Lower lobe of right lung (tissue), 2 donors: ENCODE measurements around the gene CUEDC1. TPM values are rescaled to one million over a fixed set of nuclear protein-coding genes. Genes with fewer than 3 reads are reported as not detected.
"Not testable (repeated sequence)": the region's sequence is repeated elsewhere in the genome, so short reads cannot be mapped to it uniquely, and the experiment has no call there.

Experiments used
- ATAC-seq, 2 donors: fragments of 200-7000 bp; cut with Tn5 transposase; one replicate each; pipeline ENCODE4 v1.9.1; 2020 to 2022; ENCODE audit warnings: mild to moderate bottlenecking in 2 of 2, moderate library complexity in 2 of 2
- DNase-seq: peaks from one replicate; pipeline ENCODE4 v3.0.0-alpha.2; 2020
- H3K27ac ChIP-seq: fragments of 200-600 bp; one replicate; pipeline ENCODE4 v1.8.0; 2022
- H3K27me3 ChIP-seq: fragments of 200-600 bp; one replicate; pipeline ENCODE4 v1.8.0; 2022; ENCODE audit warnings: low read depth
- H3K36me3 ChIP-seq: fragments of 200-600 bp; one replicate; pipeline ENCODE4 v1.8.0; 2022; ENCODE audit warnings: mild to moderate bottlenecking
- H3K4me1 ChIP-seq: fragments of 200-600 bp; one replicate; pipeline ENCODE4 v1.8.0; 2022
- H3K4me3 ChIP-seq: fragments of 200-600 bp; one replicate; pipeline ENCODE4 v1.8.0; 2022; ENCODE audit warnings: mild to moderate bottlenecking
- H3K9me3 ChIP-seq: fragments of 200-600 bp; one replicate; pipeline ENCODE4 v1.8.0; 2022
- intact Hi-C: fragments of 100-400 bp; cut with DNase I; formaldehyde crosslinking; loops from one replicate; pipeline ENCODE4 v1.11.0; 2022
- total RNA-seq: library from RNA; stranded (reverse); fragmentation: NEBNext Ultra II Directional; extraction: Animal tissue kit (Norgen Biotek cat#: 25700); gene quantifications from one replicate; pipeline ENCODE4 v1.2.1, GENCODE V29; 2021
- TF ChIP-seq, protein P1 (sequence below): fragments of 200-600 bp; IDR thresholded peaks from one replicate; pipeline ENCODE4 v1.8.0; 2022; ENCODE audit warnings: antibody characterized with exemption, mild to moderate bottlenecking
- donor health status: DM: no; HTN: yes; CAD: no; lungs with severe emphysema.

CUEDC1 gene
- total RNA-seq, 1 donor from 2014 or later: 42.8 TPM

DNA sequence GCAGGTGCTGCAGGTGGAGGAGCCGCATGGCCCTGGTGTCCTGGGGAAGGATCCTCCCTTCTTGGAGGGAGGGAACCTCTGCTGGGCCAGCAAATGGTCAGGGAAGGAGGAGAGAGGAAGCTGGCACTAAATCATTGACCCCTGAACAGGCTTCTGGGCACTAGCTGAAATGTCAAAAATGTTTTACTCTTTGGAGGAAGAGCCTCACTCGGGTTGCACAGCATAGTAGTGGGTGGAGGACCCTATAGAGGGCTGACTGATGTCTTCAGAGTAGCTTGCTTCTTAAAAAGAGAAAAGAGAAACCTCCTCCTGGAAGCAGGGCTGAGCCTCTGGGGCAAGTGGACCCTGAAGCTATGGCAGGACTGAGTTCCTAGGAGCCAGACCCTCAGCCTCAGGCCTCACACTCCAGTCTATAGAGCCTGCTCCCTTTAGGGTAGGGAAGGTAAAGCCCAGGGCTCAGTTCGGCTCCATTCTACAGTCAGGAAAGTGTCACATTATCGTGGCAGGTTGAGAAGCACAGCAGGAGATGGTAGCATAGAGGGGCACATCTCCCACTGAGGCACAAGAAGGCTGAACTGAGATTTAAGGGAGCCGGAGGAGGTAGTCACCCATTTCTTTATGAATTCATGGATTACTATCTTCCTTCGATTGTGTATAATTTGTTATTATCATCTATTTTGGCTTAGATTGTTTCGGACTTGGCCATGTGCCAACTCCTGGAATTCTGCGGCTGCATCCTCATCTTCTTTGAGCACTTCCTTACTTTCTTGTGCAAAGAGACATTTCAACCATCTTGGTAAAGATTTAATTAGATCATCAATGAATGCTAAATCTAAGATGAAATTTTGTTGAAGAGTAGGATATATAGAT lies 7.3 kb upstream of the CUEDC1 start:
- ATAC-seq (no peak), DNase-seq (no peak)
- no peak overlapping the region for H3K4me3 ChIP-seq
- no peaks in the 10 kb centered on the region for H3K36me3 ChIP-seq
- TF ChIP-seq, protein P1, sequence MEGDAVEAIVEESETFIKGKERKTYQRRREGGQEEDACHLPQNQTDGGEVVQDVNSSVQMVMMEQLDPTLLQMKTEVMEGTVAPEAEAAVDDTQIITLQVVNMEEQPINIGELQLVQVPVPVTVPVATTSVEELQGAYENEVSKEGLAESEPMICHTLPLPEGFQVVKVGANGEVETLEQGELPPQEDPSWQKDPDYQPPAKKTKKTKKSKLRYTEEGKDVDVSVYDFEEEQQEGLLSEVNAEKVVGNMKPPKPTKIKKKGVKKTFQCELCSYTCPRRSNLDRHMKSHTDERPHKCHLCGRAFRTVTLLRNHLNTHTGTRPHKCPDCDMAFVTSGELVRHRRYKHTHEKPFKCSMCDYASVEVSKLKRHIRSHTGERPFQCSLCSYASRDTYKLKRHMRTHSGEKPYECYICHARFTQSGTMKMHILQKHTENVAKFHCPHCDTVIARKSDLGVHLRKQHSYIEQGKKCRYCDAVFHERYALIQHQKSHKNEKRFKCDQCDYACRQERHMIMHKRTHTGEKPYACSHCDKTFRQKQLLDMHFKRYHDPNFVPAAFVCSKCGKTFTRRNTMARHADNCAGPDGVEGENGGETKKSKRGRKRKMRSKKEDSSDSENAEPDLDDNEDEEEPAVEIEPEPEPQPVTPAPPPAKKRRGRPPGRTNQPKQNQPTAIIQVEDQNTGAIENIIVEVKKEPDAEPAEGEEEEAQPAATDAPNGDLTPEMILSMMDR: no peak
- no peak overlapping the region for H3K27ac ChIP-seq
- intact Hi-C loops: no loop called here
- H3K27me3 ChIP-seq: no peaks in the 10 kb centered on the region
- no peaks in the 10 kb centered on the region for H3K9me3 ChIP-seq
- no peaks in the 10 kb centered on the region for H3K4me1 ChIP-seq

DNA sequence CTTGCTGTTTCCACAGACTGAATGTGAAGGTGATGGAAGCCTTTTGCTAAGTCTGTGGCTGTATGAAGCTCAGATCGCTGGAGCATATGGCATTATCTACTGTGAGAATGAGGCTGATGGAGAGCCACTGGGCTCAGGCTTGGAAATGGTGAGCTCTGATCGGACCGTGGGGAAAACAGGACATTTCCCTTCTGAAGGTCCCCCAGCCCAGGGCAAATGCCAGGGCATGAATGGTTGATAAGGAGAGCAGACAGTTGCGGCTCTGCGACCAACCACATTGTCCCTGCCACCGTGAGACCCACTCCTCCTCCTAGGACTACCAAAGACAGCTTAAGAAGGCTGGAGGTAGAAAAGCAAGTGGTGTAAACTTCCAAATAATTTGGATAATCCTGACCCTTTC lies 4.7 kb upstream of the CUEDC1 start:
- Histone ChIP-seq H3K4me1 (peaks cover 12% of the 10 kb centered on the region), H3K27ac (no peak overlapping the region), H3K27me3 (no peaks in the 10 kb centered on the region), H3K9me3 (no peaks in the 10 kb centered on the region), H3K36me3 (no peaks in the 10 kb centered on the region), H3K4me3 (no peak overlapping the region)
- intact Hi-C loops: no loop called here
- no peak for ATAC-seq
- TF ChIP-seq, protein P1: no peak
- no peak for DNase-seq

DNA sequence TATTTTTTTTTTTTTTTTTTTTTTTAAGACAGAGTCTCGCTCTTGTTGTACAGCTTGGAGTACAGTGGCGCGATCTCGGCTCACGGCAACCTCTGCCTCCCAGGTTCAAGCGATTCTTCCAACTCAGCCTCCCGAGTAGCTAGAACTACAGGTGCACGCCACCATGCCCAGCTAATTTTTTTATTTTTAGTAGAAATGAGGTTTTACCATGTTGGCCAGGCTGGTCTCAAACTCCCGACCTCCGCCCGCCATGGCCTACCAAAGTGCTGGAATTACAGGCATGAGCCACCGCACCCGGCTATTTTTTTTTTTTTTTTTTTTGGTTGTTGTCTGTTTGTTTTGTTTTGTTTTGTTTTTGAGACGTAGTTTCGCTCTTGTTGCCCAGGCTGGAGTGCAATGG lies 3.2 kb upstream of the CUEDC1 start:
- intact Hi-C loops: not testable (repeated sequence)

DNA sequence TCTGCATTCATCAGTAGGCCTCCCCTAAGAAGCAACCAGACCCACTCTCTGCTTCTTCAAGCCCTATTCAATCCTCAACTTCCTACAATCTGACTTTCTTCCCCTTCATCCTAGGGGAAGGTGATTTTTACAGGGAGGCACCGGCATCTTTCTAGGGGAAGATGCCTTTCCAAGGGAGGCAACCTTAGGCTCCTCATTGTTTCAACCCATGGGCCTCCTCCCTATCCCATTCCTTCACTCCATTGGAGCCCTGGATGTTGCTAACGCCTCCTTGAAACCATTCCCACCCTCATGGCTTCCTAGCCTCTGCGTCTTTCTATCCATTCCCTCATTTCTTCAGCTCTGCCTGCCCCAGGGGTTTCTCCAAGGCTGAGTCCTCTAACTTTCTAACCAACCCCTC lies 2.7 kb upstream of the CUEDC1 start:
- ATAC-seq (no peak), DNase-seq (no peak)
- Histone ChIP-seq H3K27me3 (no peaks in the 10 kb centered on the region), H3K4me1 (peaks cover 27% of the 10 kb centered on the region), H3K9me3 (no peaks in the 10 kb centered on the region), H3K4me3 (no peak overlapping the region), H3K36me3 (no peaks in the 10 kb centered on the region), H3K27ac (no peak overlapping the region)
- TF ChIP-seq, protein P1: no peak
- intact Hi-C loops: no loop called here

More for the DNA sequence above, 3.2 kb upstream of the CUEDC1 start:
- not testable (repeated sequence) for H3K27ac ChIP-seq, DNase-seq, H3K27me3 ChIP-seq, H3K9me3 ChIP-seq, H3K4me3 ChIP-seq, ATAC-seq, H3K36me3 ChIP-seq
- H3K4me1 ChIP-seq: peaks cover 23% of the 10 kb centered on the region

DNA sequence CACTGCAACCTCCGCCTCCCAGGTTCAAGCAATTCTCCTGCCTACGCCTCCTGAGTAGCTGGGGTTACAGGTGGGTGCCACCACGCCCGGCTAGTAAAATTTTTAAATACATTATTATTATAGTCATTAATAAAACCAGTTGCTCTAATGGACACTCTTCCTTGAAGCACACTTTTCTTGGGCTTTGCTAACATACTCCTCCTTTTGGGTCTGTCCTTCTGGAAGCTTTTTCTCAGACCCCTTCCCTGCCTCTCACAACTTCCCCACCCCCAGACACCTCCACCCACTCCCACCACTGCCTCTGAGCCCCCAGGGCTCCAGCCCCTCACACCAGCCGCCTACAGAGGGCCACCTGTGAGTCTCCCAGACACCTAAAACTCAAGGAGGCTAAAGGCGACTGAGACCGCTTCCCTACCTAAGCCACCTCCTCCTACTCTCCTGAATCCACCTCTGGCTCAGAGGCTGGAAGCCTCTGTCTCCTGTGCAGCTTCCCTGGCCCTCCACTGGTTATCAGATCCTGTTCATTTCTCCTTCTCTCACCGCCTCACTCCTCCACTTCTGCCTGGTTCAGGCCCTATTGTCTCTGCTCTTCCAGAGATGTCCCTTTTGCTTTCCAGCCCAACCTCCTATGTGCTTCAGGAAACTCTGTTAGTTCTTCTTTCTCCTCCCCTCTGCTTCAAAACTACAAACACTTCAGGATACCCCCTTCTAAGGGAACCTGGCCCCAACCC lies 2.1 kb upstream of the CUEDC1 start:
- no peaks in the 10 kb centered on the region for H3K36me3 ChIP-seq
- TF ChIP-seq, protein P1: no peak
- peaks cover 33% of the 10 kb centered on the region for H3K4me1 ChIP-seq
- no peaks in the 10 kb centered on the region for H3K27me3 ChIP-seq
- no peak overlapping the region for H3K27ac ChIP-seq
- ATAC-seq (no peak), DNase-seq (no peak)
- no peak overlapping the region for H3K4me3 ChIP-seq
- no peaks in the 10 kb centered on the region for H3K9me3 ChIP-seq
- intact Hi-C loops: no loop called here
